ENCODE data around the gene LHFPL3. TPM values are rescaled to one million over a fixed set of nuclear protein-coding genes. Genes with fewer than 3 reads are reported as not detected.

The LHFPL3 gene
- total RNA-seq, 1 experiment from 2014 or later, result not detected

DNA sequence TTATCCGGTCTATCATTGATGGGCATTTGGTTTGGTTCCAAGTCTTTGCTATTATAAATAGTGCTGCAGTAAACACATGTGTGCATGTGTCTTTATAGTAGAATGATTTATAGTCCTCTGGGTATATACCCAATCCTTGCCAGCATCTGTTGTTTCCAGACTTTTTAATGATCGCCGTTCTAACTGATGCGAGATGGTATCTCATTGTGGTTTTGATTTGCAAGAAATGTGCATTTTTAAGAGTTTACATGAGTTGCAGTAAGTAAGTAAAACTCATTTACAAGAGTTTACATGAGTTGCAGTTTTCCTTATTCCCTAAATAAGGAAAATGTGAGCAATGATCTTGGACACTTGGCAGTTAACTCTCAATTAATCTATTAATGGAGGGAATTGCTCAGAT lies 312.1 kb downstream of the LHFPL3 start:
- DNase-seq (ENCODE audit: low read depth, low spot score), result no peak
- POLR2A ChIA-PET, result no interaction called here
- Histone ChIP-seq H2AFZ (ENCODE audit: low read depth, low read length, poor library complexity, severe bottlenecking) (no peak overlapping the region), H4K20me1 (ENCODE audit: insufficient read depth) (no peaks in the 10 kb centered on the region), H3K4me3 (replicated peaks in 1 of 2; ENCODE audit: low read depth in 1 of 2, low read length in 2 of 2) (no peak overlapping the region), H3K79me2 (ENCODE audit: insufficient read depth, low read length) (no peaks in the 10 kb centered on the region), H3K9me3 (ENCODE audit: control insufficient read depth in 1 of 2, insufficient read depth in 1 of 2, low read depth in 1 of 2, low read length in 2 of 2) (no peaks in the 10 kb centered on the region), H3K27ac (ENCODE audit: low read depth, low read length) (no peak overlapping the region), H3K4me1 (ENCODE audit: control insufficient read depth in 1 of 2, insufficient read depth in 2 of 2, low read length in 2 of 2) (no peaks in the 10 kb centered on the region), H3K36me3 (ENCODE audit: control insufficient read depth in 1 of 2, insufficient read depth in 2 of 2, low read length in 2 of 2) (no peaks in the 10 kb centered on the region), H3K9me2 (ENCODE audit: insufficient read depth) (no peaks in the 10 kb centered on the region), H3K4me2 (ENCODE audit: low read length) (no peak overlapping the region), H3K27me3 (ENCODE audit: insufficient read depth, low read length) (peaks cover 27% of the 10 kb centered on the region), H3K9ac (ENCODE audit: low read length) (no peak overlapping the region)
- BruUV-seq (replicated peaks), result no TSS peak
- CTCF ChIA-PET, result no interaction called here
- RAD21 ChIA-PET (ENCODE audit: low non-redundant PET in 1 of 2, low total read pairs in 2 of 2, uncharacterized antibody in 2 of 2, unreplicated experiment in 2 of 2), result no interaction called here
- intact Hi-C loops (cut with micrococcal nuclease), result loop anchor here (5.0 kb wide), 1 partner anchor 947 kb away; no protein-coding TSS in a partner anchor
- TF ChIP-seq EZH2phosphoT487 (IDR thresholded peaks at IDR 0.05; ENCODE audit: borderline replicate concordance) (no peak), ELF1 (IDR thresholded peaks at IDR 0.05; ENCODE audit: borderline replicate concordance, low read depth) (no peak), JUND (IDR thresholded peaks at IDR 0.05) (no peak), CBX3 (IDR thresholded peaks at IDR 0.05; ENCODE audit: low read depth) (no peak), MAX (IDR thresholded peaks at IDR 0.05) (no peak), EGR1 (IDR thresholded peaks at IDR 0.05; ENCODE audit: low read depth) (no peak), FOSL1 (IDR thresholded peaks at IDR 0.05; ENCODE audit: low read depth) (no peak), TCF7L2 (IDR thresholded peaks at IDR 0.05; ENCODE audit: borderline replicate concordance, extremely low read depth, insufficient read depth, insufficient read length) (no peak), RAD21 (IDR thresholded peaks at IDR 0.05; ENCODE audit: low read depth) (no peak), ATF3 (IDR thresholded peaks at IDR 0.05) (no peak), ZFX (IDR thresholded peaks at IDR 0.05) (no peak)
- TF ChIP-seq, protein P1, sequence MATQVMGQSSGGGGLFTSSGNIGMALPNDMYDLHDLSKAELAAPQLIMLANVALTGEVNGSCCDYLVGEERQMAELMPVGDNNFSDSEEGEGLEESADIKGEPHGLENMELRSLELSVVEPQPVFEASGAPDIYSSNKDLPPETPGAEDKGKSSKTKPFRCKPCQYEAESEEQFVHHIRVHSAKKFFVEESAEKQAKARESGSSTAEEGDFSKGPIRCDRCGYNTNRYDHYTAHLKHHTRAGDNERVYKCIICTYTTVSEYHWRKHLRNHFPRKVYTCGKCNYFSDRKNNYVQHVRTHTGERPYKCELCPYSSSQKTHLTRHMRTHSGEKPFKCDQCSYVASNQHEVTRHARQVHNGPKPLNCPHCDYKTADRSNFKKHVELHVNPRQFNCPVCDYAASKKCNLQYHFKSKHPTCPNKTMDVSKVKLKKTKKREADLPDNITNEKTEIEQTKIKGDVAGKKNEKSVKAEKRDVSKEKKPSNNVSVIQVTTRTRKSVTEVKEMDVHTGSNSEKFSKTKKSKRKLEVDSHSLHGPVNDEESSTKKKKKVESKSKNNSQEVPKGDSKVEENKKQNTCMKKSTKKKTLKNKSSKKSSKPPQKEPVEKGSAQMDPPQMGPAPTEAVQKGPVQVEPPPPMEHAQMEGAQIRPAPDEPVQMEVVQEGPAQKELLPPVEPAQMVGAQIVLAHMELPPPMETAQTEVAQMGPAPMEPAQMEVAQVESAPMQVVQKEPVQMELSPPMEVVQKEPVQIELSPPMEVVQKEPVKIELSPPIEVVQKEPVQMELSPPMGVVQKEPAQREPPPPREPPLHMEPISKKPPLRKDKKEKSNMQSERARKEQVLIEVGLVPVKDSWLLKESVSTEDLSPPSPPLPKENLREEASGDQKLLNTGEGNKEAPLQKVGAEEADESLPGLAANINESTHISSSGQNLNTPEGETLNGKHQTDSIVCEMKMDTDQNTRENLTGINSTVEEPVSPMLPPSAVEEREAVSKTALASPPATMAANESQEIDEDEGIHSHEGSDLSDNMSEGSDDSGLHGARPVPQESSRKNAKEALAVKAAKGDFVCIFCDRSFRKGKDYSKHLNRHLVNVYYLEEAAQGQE (IDR thresholded peaks at IDR 0.05; ENCODE audit: low read depth), result no peak
- no peak for ATAC-seq
